ENCODE results near the gene RIC3. TPM values are rescaled to one million over a fixed set of nuclear protein-coding genes. Genes with fewer than 3 reads are reported as not detected.

Gene RIC3
- total RNA-seq, 3 donors from 2014 or later, result 1.5 to 16.4 (median 2.0) TPM

DNA sequence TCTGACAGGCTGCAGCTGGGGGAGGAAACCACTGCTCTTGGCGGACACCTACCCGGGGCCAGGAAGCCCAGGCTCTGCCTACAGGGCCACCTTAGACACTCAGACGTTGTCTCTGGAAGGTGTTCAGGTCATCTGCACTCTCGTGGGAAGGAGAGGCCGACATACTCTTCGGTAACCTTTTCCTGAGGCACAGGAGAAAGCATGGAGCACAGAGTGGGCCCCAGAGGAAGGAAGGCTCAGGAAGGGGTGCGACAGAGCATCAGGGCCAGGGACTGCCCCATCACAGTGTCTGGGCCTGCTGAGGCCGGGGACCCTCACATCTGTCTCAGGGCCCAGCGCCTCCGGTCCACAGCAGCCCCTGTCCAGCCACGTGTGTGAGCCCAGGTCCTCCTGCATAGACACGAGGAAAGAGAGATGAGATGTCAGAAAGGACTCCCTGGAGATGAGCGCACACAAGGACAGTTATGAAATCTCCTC is 106.0 kb downstream of the RIC3 start:
- no peaks in the 10 kb centered on the region for H3K9me3 ChIP-seq
- intact Hi-C loops (cut with DNase I, micrococcal nuclease), result no loop called here
- no peaks in the 10 kb centered on the region for H3K4me1 ChIP-seq (ENCODE audit: low read depth)
- no peak for DNase-seq
- ATAC-seq, result no peak
- H3K4me3 ChIP-seq, result no peak overlapping the region
- TF ChIP-seq, protein P1, sequence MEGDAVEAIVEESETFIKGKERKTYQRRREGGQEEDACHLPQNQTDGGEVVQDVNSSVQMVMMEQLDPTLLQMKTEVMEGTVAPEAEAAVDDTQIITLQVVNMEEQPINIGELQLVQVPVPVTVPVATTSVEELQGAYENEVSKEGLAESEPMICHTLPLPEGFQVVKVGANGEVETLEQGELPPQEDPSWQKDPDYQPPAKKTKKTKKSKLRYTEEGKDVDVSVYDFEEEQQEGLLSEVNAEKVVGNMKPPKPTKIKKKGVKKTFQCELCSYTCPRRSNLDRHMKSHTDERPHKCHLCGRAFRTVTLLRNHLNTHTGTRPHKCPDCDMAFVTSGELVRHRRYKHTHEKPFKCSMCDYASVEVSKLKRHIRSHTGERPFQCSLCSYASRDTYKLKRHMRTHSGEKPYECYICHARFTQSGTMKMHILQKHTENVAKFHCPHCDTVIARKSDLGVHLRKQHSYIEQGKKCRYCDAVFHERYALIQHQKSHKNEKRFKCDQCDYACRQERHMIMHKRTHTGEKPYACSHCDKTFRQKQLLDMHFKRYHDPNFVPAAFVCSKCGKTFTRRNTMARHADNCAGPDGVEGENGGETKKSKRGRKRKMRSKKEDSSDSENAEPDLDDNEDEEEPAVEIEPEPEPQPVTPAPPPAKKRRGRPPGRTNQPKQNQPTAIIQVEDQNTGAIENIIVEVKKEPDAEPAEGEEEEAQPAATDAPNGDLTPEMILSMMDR (IDR thresholded peaks at IDR 0.05), result no peak
- H3K36me3 ChIP-seq (ENCODE audit: low read depth), result no peaks in the 10 kb centered on the region

- TF ChIP-seq, protein P1 (IDR thresholded peaks at IDR 0.05), result no peak
- H3K9me3 ChIP-seq, result no peaks in the 10 kb centered on the region
- no peaks in the 10 kb centered on the region for H3K36me3 ChIP-seq (ENCODE audit: low read depth)
- DNase-seq, result no peak
- H3K4me1 ChIP-seq (ENCODE audit: low read depth), result peaks cover 3% of the 10 kb centered on the region
- intact Hi-C loops (cut with DNase I, micrococcal nuclease), result no loop called here
- no peak for ATAC-seq
- H3K4me3 ChIP-seq, result no peak overlapping the region
These were observed 107.0 kb downstream of the RIC3 start for GRCh38 chr11:8061555-8062428.

- no peak for DNase-seq
- Histone ChIP-seq H3K9me3 (no peaks in the 10 kb centered on the region), H3K36me3 (ENCODE audit: low read depth) (no peaks in the 10 kb centered on the region), H3K4me3 (no peak overlapping the region), H3K4me1 (ENCODE audit: low read depth) (peaks cover 3% of the 10 kb centered on the region)
- TF ChIP-seq, protein P1 (IDR thresholded peaks at IDR 0.05), result no peak
- intact Hi-C loops (cut with DNase I, micrococcal nuclease), result no loop called here
- ATAC-seq, result no peak
These were observed 107.8 kb downstream of the RIC3 start for GRCh38 chr11:8060801-8061554.

- H3K4me3 ChIP-seq, result no peak overlapping the region
- intact Hi-C loops (cut with DNase I, micrococcal nuclease), result no loop called here
- H3K4me1 ChIP-seq (ENCODE audit: low read depth), result peaks cover 3% of the 10 kb centered on the region
- no peak for DNase-seq
- H3K9me3 ChIP-seq, result no peaks in the 10 kb centered on the region
- TF ChIP-seq, protein P1 (IDR thresholded peaks at IDR 0.05), result no peak
- no peak for ATAC-seq
- no peaks in the 10 kb centered on the region for H3K36me3 ChIP-seq (ENCODE audit: low read depth)
These were observed 108.6 kb downstream of the RIC3 start for GRCh38 chr11:8060146-8060719.

DNA sequence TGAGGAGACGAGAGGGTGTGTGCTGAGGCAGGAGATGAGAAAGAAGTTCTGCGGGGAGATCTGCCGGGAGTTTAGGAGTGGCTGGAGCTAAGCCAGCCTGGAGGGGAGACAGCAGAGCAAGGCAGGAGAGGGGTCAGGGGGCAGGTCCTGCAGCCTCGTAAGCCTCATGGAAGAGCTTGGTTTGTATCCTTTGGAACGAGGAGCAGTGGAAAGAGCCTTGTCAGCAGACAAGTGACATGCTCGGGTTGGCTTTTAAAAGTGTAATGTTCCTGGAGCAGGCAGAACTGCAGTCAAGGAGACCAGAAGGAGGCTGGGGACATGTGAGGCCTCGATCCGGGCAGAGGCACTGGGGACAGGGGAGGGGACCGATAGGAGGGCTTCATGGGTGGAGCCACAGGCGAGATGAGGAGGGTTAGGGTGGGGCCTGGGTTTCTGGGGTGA is 109.2 kb downstream of the RIC3 start:
- DNase-seq (no peak), ATAC-seq (no peak)
- TF ChIP-seq, protein P1 (IDR thresholded peaks at IDR 0.05), result no peak
- H3K4me1 ChIP-seq (ENCODE audit: low read depth), result peaks cover 3% of the 10 kb centered on the region
- no peaks in the 10 kb centered on the region for H3K9me3 ChIP-seq
- H3K4me3 ChIP-seq, result no peak overlapping the region
- H3K36me3 ChIP-seq (ENCODE audit: low read depth), result no peaks in the 10 kb centered on the region
- intact Hi-C loops (cut with DNase I, micrococcal nuclease), result no loop called here
